Measurements from ENCODE around the gene EFHD2.
"Not testable (repeated sequence)": the region's sequence is repeated elsewhere in the genome, so short reads cannot be mapped to it uniquely, and the experiment has no call there.

Gene EFHD2

DNA sequence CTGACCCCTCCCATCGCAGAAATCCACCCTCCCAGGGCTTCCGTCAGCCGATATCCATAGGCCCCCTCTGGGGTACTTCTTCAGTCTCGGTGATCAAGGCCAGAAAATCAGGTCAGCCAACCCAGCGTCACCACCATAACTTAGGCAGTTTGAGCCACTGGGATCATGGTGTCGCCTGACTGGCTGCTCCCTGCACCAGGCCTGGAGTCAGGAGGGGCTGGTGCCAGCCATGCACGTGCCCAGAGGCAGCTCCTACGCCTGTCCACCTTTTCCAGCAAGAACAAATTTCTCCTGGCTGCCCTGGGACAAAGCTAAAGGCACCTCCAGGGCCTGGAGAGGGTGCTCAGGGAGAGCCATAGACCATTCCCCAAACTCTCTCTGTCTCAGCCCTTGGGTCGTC is 23.8 kb downstream of the EFHD2 start:
- DNase-seq: no peak

DNA sequence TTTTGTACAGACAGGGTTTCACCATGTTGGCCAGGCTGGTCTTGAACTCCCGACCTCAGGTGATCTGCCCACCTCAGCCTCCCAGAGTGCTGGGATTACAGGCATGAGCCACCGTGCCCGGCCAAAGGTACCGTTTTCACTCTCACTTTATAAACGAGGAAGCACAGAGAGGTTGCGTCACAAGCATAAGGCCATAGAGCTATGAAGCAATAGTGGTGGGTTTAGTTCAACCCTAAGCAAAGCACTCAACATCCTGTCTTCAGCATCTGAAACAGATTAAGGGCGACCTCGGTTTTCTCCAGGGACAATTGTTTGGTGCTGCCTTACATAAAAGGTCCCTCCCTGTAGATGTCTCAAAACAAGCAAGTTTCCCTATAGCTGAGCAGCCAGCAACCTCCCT is 25.1 kb downstream of the EFHD2 start:
- DNase-seq: not testable (repeated sequence)

DNA sequence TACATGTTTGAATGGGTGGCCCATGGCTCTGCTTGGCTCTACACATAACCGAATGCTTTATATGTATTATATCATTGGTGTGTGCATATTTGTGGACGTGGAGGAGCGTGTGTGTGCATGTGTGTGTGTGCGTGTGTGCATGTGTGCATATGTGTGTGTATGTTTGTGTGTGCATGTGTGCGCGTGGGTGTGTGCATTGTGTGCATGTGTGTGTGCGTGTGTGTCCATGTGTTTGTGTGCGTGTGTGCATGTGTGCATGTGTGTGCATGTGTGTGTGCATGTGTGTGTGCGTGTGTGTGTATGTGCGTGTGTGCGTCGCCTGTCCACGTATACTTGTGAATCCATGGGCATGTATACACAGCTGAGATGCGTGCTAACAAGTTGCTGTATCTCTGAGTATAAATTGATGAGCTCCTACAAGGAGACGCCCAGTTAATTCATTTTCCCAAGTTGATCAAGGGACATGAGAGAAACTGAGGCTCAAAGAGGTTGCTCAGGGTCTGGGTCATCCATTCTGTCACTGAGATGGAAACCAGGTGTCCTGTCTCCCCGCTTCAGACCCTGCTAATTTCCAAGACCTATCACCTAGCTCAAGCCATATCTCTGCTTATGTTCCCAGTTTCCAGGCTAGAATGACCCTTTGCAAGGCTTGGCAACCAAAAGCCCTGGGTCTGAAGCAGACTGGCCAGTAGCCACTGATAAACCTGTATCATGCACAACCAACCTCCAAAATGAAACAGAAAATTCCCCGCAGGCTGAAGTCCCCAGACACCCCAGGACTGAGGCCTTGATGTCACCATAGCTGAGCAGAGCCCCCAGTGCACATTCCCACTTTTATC is 25.8 kb downstream of the EFHD2 start:
- no peak for DNase-seq

DNA sequence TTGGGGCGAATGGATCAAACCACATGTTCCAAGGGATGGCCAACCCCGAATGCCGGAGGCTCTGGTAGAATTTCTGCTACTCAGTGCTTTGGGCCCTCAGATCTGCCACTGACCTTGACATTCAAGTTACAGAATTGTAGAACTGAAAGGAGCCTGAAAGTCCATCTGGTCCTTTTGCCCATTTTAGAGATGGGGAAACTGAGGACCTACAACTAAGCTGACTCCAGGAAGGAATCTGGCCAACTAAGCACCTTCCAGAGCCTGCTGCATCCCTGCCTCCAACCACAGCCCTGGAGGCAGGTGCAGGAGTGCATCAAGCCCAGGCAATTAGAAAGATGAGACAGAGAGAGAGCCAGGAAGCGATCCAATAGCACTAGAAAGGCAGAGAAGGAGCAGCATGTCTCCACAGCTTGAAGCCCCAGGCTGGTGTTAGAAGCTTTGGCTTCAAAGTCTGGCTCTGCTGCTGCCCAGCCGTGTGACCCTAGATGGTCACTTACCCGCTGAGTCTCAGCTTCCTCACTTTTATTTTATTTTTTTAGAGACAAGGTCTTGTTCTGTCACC is 27.3 kb downstream of the EFHD2 start:
- DNase-seq: no peak

DNA sequence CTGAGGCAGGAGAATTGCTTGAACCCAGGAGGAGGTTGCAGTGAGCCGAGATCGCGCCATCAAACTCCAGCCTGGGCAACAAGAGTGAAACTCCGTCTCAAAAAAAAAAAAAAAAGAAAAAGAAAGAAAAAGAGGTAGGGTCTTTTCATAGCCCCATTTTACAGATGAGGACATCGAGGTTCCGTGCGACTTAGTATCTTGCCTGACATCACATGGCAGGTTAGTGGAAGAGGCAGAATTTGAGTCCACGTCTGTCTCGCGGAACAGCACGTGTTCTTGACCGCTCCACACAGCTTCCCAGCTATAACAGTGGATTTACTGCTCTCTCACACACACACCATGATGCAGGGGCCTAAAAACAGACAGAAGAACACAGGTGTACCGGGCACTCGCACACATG is 29.6 kb downstream of the EFHD2 start:
- no peak for DNase-seq

DNA sequence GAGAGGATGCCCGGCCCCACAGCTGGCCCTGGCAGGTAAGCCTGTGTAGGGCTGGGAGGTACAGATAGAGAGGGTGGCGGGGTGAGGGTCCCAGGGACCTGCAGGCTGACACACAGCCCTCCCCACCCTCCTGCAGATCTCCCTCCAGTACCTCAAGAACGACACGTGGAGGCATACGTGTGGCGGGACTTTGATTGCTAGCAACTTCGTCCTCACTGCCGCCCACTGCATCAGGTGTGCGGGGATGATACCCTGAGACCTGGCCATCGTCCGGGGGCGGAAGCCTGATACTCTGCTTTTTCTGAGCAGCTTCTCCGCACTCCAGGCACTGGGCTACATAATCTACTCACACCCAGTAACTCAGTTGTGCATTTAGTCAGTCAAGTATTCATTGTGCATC is 30.7 kb downstream of the EFHD2 start:
- no peak for DNase-seq

DNA sequence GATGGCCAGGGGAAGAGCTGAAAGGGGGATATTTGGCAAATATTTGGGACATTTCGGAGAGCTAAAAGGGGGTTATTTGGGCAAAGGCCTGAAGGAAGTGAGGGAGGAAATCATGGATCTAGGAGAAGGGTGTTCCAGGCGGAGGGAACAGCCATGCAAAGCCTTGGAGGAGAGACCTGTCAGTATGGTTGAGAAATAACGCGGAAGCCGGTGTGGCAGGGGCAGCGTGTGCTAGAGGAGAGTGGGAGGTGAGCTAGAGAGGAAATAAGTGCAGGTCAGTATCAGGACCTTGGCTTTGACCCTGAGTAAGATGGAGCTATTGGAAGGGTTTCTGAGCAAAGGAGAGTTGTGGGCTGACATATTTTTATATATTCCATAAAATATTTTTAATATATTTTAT is 31.6 kb downstream of the EFHD2 start:
- DNase-seq: no peak

DNA sequence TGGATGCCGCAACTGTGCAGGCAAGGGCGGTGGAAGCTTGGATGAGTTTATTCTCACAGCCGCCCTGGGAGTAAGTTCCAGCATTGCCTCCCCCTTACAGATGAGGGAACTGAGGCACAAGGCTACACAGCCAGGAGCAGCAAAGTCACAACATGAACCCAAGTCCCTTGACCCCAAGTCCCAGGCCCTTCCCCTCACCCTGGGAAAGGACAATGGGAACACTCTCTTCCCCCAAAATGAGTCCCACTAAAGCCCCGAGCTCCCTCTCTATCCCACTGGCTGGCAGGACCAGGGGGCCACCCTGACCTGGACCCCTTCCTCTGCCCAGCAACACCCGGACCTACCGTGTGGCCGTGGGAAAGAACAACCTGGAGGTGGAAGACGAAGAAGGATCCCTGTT is 32.4 kb downstream of the EFHD2 start:
- no peak for DNase-seq

DNA sequence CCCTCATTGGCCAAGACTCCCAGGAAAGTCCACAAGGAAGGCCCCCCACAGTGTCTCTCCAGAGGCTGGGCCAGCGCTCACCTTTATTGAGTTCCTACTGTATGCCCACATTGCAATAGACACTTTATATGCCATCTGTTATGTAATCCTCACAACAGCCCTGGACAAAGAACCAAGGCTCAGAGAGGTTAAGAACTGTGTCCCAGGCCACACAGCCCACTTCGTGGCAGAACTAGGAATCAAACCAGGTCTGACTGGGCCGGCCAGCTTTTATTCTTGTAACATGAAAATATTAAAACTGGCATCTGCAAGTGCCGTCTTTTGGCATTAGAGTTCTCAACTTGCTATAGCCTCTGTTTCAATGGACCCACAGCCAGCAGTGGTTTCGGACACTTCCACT is 33.1 kb downstream of the EFHD2 start:
- DNase-seq: no peak

DNA sequence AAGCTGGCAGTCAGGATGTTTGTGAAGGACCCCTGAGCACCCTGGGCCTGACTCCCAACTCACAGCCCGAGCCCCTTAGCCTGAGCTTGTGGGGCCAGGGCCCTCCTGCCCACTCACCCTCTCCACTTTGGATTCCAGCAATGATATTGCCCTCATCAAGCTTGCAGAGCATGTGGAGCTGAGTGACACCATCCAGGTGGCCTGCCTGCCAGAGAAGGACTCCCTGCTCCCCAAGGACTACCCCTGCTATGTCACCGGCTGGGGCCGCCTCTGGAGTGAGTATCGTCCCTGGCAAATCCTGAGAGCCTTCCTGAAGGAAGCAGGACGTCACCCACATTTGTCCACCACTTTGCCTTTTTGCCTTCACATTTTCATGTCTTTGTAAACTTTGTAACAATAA is 33.6 kb downstream of the EFHD2 start:
- no peak for DNase-seq

DNA sequence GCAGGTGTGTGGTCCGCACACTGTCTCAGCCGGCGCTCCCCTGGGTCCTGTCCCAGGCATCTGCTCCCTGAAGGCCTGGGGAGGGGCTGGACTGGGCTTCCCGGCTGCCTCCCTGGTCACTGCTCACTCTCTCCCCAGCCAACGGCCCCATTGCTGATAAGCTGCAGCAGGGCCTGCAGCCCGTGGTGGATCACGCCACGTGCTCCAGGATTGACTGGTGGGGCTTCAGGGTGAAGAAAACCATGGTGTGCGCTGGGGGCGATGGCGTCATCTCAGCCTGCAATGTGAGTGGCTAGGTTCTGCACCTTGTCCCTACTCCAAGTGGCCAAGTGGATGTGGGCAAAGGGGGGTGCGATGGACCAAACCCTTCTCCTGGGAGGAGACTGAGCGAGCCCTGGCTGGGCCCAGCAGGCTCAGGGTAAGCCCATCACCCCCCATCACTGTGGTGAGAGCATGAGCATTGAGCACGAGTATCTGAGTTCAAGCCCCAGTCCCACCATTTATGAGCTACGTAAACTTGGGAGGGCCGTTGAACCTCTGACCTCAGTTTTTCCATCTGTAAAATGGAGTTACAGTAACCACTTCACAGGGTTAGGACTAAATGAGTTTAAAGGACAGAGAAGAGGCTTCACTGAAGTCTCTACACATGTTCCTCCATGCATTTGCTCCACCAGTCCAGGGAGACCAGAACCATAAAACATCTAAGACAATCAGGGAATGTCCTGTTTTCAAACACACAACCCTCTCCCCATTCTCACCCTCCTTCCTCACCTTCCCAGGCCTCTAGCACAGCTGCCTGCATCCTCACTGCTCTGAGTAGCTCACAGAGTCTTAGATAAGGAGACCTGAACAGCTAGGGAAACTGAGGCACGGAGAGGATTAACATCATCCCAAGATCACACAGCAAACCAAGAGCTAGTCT is 35.0 kb downstream of the EFHD2 start:
- no peak for DNase-seq

DNA sequence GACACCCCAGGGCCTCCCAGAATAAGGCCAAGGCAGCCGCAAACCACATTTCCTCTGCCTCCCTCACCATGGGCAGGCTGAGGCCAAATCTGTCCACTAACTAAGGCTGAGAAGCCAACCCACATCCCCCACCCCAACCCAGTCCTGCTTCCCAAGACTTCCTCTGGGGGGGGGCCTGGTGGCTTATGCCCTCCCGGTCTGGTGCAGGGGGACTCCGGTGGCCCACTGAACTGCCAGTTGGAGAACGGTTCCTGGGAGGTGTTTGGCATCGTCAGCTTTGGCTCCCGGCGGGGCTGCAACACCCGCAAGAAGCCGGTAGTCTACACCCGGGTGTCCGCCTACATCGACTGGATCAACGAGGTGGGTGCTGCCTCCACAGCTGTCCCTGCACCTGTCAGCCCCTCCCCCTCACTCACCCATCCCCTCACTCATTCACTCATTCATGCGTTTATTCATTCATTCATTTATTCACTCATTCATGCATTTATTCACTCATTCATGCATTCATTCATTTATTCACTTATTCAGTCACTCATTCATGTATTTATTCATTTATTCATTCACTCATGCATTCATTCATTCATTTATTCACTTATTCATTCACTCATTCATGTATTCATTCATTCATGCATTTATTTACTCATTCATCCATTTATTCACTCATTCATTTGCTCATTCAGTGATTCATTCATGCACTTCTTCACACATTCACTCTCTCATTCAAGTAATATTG is 35.9 kb downstream of the EFHD2 start:
- no peak for DNase-seq

DNA sequence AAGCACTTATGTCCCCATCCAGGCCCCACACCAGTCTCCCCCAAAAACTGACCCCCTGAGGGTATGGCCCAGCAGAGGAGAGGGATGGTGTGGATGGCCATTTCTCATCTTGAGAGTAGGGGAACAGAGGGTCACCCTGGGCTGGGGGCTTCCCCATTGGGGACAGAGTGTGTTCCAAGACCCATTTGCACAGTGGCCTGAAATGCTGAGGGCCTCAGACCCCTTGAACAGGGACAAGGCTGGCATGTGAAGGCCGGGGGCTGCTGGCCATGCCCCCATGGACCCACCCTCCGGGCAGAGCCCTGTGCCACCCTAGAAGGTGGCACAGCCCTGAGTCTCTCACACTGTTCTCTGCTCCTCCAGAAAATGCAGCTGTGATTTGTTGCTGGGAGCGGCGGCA is 36.5 kb downstream of the EFHD2 start:
- DNase-seq: no peak

DNA sequence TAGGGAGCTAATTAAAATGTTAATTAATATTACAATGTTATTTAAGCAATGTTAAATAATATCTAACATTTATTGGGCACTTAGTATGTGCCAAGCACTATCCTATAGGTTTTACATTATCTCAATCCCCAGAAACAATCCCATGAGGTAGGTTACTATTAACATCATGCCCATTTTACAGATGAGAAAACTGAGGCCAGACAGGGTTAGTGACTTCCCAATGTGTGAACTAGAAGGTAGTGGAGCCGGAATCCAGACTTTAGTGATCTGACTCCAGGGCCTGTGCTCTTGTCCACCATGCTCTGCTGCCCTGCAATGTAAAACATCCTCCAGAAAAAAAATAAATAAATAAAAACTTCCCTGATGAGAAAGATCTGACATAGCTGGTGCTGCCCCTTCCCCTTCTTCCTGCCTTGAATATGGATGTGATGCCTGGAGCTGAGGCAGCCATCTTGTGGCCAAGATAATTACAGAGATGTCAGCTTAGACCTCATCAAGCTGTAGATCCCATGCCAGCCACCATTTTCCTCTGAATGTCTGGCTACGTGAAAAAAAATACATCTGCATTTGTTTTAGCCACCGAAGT is 39.3 kb downstream of the EFHD2 start:
- DNase-seq: no peak

DNA sequence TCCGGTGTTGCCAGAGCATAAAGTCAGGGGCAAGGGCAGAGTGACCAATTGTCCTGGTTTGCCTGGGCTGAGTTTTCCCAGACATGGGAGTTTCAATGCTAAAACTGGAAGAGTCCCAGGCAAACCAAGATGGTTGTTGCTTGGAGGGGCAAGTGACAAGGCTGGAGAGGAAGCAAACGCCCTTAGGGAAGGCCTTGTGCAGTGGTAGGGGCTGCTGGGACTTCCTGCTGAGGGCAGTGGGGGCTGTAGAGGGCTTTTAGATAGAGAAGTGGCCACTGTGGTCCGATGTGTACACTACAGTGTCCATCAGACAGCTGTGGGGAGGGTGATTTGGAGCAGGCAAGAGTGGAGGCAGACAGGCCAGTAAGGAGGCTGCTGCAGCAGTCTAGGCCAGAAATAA is 39.9 kb downstream of the EFHD2 start:
- DNase-seq: no peak

DNA sequence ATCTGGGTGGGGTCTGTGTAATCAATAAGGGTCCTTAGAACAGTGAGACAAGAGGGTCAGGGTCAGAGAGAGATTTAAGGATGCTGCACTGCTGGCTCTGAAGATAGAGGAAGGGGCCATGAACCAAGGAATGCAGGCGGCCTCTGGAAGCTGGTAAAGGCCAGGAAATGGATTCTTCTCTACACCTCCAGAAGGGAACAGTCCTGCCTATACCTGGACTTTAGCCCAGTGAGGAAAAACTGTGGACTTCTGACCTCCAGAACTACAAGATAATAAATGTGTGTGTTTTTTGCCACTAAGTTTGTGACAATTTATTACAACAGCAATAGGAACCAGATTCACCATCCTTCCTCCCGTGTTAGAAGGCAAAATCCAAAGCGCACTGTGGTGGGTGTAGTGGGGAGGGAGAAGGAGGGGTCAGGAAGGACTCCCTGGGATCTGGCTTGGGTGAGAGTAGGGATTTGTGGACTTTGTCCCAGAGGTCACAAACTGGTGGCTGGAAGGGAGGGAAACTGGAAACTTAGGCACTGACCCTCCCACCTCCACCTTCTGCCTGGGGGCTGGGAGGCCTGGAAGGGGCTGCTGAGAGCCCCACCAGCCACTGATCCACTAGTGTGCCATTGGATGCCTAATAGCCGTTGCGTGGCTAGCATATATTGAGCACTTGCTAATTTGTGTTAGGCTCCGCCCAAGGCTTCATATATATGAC is 41.5 kb downstream of the EFHD2 start:
- no peak for DNase-seq

DNA sequence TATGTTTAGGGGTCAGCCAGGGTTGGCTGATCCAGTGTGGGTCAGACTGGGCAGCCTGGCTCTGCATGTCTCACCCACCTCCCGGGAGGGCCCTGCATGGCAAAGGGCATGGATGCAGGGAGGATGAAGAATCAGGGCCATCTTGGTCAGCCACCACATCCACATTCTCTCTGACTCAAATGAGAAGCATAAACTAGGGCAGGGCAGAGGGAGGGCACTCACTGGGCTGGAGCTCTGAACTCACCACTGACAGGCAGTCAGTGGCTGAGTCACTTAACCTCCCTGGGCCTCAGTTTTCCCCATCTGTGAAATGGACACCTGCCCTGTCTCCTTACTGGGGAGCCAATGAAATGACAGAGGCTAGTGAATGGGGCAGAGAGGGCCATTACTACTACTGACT is 42.5 kb downstream of the EFHD2 start:
- no peak for DNase-seq

DNA sequence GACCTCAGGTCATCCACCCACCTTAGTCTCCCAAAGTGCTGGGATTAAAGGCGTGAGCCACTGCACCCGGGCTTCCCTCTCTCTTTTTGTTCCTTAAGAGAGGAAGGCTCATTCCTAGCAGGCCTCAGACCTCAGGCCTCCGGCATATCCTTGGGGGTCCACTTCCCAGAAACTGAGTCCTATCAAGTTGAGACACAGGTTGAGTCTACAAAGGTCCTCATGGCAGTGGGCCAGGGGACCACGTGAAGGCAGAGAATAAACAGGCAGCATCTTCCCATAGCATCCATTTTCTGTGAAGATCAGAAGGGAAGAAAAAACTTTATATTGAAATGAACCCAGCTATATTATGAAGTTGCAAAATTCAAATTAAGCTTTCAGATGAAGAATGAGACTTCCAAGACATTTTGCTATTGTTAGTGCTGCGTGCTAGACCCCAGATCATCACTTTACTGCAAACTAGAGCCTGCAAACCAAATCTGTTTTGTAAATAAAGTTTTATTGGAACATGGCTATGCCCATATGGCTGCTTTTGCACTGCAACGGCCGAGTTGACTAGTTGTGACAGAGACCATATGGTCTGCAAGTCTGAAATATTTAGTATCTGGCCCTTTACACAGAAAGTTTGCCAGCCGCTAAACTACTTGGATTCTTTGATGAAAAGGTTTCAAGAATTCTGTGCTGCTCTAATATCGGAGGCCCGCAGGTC is 43.3 kb downstream of the EFHD2 start:
- no peak for DNase-seq

DNA sequence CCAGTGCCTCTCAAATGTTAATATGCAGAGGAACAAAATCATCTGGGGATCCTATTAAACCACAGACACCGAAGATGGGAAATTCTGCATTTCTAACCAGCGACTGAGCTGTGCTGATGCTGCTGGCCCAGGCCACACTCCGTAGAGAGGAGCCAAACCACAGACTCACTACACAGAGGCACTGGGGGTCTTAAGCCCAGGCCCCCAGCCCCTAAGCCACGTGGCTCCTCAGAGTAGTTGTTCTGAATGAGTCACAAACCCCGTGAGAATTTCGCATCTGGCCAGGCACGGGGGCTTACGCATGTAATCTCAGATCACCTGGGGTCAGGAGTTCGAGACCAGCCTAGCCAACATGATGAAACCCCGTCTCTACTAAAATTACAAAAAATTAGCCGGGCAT is 44.0 kb downstream of the EFHD2 start:
- no peak for DNase-seq

DNA sequence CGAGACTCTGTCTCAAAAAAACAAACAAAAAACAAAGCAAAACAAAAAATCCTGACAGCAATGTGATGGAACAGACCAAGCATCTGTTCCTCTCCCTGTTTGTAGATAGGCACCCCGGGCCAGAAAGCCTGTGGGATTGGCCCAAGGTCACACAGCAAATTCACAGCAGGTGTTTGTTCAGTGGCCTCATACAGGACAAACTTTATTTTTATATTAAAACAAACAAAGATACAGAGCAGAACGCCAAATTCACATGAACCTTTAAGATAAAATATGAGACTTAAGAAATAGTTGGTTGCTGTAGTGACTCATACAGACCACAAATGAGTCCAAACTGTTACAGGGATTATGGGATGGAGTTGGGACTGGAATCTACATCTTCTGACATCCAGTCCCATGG is 44.6 kb downstream of the EFHD2 start:
- DNase-seq: no peak

DNA sequence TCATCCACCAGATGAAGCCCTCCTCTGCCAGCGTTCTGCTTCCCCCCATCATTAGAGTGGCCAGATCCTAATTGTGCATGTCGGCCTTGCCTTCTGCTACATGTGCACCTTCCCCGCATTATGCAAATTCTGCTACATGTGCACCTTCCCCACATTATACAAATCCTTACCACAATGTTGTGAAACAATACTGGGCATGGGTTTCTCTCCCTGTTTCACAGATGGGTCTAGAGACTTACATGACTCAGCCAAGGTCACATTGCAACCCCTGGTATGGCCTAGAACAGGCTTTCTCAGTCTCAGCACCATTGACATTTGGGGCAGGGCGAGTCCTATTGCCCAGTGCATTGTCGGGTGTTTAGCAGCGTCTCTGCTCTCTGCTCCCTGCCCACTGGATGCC is 45.8 kb downstream of the EFHD2 start:
- DNase-seq: no peak
